Stimulated activated CD4-positive, alpha-beta T cell treated with anti-CD3 and anti-CD28 coated beads, Interleukin-2, amount 100 ng/mL, for 24 hours (primary cell): ENCODE data around the gene RPL28.

Experiments
- DNase-seq, 2 donors: peaks; one replicate each; pipeline ENCODE4 v3.0.0-alpha.2; 2020

The RPL28 gene

GRCh38 chr19:55451965-55452748 lies 66.4 kb downstream of the RPL28 start:
- no peak for DNase-seq
